ENCODE measurements around the gene IRF2BP1.
A peak's percentile ranks its signal among the peaks of the same experiment; 100 is the strongest.

IRF2BP1 gene

GRCh38 chr19:45927565-45928261 lies 41.8 kb upstream of the IRF2BP1 start (continued):
- TF ChIP-seq, protein P1, sequence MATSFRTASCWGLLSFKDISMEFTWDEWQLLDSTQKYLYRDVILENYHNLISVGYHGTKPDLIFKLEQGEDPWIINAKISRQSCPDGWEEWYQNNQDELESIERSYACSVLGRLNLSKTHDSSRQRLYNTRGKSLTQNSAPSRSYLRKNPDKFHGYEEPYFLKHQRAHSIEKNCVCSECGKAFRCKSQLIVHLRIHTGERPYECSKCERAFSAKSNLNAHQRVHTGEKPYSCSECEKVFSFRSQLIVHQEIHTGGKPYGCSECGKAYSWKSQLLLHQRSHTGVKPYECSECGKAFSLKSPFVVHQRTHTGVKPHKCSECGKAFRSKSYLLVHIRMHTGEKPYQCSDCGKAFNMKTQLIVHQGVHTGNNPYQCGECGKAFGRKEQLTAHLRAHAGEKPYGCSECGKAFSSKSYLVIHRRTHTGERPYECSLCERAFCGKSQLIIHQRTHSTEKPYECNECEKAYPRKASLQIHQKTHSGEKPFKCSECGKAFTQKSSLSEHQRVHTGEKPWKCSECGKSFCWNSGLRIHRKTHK (tag by site-specific recombination; IDR thresholded peaks at IDR 0.05) = no peak
- TF ChIP-seq GLIS2 (tag by site-specific recombination; IDR thresholded peaks at IDR 0.05) (0 out of 2 replicates have a peak, but pooled peaks have one; percentile 22), ZNF501 (tag by site-specific recombination; IDR thresholded peaks at IDR 0.05) (peak; percentile 29; the same call in 1 of the 2 replicates), ZNF76 (tag by site-specific recombination; IDR thresholded peaks at IDR 0.05; ENCODE audit: borderline replicate concordance, low read depth) (peak; percentile 93), HIC1 (tag by site-specific recombination; IDR thresholded peaks at IDR 0.05) (no peak), ZNF561 (tag by site-specific recombination; IDR thresholded peaks at IDR 0.05; ENCODE audit: borderline replicate concordance) (0 out of 2 replicates have a peak, but pooled peaks have one; percentile 55), ZNF610 (tag by site-specific recombination; IDR thresholded peaks at IDR 0.05; ENCODE audit: borderline replicate concordance) (no peak), IKZF3 (tag by site-specific recombination; IDR thresholded peaks at IDR 0.05) (no peak), ZNF513 (tag by site-specific recombination; IDR thresholded peaks at IDR 0.05) (peak; percentile 21; the same call in 1 of the 2 replicates), ZBTB8A (tag by site-specific recombination; IDR thresholded peaks at IDR 0.05) (peak; percentile 40; the same call in 1 of the 2 replicates), ZNF341 (tag by site-specific recombination; IDR thresholded peaks at IDR 0.05; ENCODE audit: low read depth) (0 out of 2 replicates have a peak, but pooled peaks have one; percentile 39), ZXDB (tag by site-specific recombination; IDR thresholded peaks at IDR 0.05) (peak; percentile 61), ZNF701 (tag by site-specific recombination; IDR thresholded peaks at IDR 0.05) (no peak), SP2 (tag by site-specific recombination; IDR thresholded peaks at IDR 0.05) (peak; percentile 60), ZNF366 (tag by site-specific recombination; conservative IDR thresholded peaks at IDR 0.05) (peak; percentile 63), SCRT1 (tag by site-specific recombination; IDR thresholded peaks at IDR 0.05; ENCODE audit: borderline replicate concordance) (no peak)
- TF ChIP-seq, protein P2, sequence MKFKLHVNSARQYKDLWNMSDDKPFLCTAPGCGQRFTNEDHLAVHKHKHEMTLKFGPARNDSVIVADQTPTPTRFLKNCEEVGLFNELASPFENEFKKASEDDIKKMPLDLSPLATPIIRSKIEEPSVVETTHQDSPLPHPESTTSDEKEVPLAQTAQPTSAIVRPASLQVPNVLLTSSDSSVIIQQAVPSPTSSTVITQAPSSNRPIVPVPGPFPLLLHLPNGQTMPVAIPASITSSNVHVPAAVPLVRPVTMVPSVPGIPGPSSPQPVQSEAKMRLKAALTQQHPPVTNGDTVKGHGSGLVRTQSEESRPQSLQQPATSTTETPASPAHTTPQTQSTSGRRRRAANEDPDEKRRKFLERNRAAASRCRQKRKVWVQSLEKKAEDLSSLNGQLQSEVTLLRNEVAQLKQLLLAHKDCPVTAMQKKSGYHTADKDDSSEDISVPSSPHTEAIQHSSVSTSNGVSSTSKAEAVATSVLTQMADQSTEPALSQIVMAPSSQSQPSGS (tag by site-specific recombination; IDR thresholded peaks at IDR 0.05; ENCODE audit: low read depth) = no peak
- TF ChIP-seq, protein P3, sequence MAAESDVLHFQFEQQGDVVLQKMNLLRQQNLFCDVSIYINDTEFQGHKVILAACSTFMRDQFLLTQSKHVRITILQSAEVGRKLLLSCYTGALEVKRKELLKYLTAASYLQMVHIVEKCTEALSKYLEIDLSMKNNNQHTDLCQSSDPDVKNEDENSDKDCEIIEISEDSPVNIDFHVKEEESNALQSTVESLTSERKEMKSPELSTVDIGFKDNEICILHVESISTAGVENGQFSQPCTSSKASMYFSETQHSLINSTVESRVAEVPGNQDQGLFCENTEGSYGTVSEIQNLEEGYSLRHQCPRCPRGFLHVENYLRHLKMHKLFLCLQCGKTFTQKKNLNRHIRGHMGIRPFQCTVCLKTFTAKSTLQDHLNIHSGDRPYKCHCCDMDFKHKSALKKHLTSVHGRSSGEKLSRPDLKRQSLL (tag by site-specific recombination; IDR thresholded peaks at IDR 0.05) = no peak
- TF ChIP-seq, protein P4, sequence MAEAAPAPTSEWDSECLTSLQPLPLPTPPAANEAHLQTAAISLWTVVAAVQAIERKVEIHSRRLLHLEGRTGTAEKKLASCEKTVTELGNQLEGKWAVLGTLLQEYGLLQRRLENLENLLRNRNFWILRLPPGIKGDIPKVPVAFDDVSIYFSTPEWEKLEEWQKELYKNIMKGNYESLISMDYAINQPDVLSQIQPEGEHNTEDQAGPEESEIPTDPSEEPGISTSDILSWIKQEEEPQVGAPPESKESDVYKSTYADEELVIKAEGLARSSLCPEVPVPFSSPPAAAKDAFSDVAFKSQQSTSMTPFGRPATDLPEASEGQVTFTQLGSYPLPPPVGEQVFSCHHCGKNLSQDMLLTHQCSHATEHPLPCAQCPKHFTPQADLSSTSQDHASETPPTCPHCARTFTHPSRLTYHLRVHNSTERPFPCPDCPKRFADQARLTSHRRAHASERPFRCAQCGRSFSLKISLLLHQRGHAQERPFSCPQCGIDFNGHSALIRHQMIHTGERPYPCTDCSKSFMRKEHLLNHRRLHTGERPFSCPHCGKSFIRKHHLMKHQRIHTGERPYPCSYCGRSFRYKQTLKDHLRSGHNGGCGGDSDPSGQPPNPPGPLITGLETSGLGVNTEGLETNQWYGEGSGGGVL (tag by site-specific recombination; IDR thresholded peaks at IDR 0.05) = no peak
- TF ChIP-seq, protein P5, sequence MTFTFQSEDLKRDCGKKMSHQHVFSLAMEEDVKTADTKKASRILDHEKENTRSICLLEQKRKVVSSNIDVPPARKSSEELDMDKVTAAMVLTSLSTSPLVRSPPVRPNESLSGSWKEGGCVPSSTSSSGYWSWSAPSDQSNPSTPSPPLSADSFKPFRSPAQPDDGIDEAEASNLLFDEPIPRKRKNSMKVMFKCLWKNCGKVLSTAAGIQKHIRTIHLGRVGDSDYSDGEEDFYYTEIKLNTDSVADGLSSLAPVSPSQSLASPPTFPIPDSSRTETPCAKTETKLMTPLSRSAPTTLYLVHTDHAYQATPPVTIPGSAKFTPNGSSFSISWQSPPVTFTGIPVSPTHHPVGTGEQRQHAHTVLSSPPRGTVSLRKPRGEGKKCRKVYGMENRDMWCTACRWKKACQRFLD (tag by site-specific recombination; IDR thresholded peaks at IDR 0.05) = no peak
- TF ChIP-seq, protein P6, sequence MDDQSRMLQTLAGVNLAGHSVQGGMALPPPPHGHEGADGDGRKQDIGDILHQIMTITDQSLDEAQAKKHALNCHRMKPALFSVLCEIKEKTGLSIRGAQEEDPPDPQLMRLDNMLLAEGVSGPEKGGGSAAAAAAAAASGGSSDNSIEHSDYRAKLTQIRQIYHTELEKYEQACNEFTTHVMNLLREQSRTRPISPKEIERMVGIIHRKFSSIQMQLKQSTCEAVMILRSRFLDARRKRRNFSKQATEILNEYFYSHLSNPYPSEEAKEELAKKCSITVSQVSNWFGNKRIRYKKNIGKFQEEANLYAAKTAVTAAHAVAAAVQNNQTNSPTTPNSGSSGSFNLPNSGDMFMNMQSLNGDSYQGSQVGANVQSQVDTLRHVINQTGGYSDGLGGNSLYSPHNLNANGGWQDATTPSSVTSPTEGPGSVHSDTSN (CRISPR knock-in tag; IDR thresholded peaks at IDR 0.05) = peak; percentile 40; the same call in 1 of the 2 replicates
- TF ChIP-seq, protein P7, sequence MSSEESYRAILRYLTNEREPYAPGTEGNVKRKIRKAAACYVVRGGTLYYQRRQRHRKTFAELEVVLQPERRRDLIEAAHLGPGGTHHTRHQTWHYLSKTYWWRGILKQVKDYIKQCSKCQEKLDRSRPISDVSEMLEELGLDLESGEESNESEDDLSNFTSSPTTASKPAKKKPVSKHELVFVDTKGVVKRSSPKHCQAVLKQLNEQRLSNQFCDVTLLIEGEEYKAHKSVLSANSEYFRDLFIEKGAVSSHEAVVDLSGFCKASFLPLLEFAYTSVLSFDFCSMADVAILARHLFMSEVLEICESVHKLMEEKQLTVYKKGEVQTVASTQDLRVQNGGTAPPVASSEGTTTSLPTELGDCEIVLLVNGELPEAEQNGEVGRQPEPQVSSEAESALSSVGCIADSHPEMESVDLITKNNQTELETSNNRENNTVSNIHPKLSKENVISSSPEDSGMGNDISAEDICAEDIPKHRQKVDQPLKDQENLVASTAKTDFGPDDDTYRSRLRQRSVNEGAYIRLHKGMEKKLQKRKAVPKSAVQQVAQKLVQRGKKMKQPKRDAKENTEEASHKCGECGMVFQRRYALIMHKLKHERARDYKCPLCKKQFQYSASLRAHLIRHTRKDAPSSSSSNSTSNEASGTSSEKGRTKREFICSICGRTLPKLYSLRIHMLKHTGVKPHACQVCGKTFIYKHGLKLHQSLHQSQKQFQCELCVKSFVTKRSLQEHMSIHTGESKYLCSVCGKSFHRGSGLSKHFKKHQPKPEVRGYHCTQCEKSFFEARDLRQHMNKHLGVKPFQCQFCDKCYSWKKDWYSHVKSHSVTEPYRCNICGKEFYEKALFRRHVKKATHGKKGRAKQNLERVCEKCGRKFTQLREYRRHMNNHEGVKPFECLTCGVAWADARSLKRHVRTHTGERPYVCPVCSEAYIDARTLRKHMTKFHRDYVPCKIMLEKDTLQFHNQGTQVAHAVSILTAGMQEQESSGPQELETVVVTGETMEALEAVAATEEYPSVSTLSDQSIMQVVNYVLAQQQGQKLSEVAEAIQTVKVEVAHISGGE (tag by site-specific recombination; conservative IDR thresholded peaks at IDR 0.05; ENCODE audit: low read depth) = peak; percentile 27; the same call in 1 of the 2 replicates

Measured in HEK293 (cell line).